HEK293 (cell line): ENCODE data around the gene RMC1.

Source experiments
- CTCF ChIA-PET: fragments of 350-600 bp; formaldehyde crosslinking; extraction: SDS; loops from one replicate; lab custom pipeline; 2021; ENCODE audit warnings: antibody characterized with exemption; lab: Yijun Ruan, JAX
- POLR2A ChIA-PET: fragments of 300-600 bp; formaldehyde crosslinking; extraction: SDS; loops from one replicate; lab custom pipeline; 2020; ENCODE audit warnings: antibody characterized with exemption, inconsistent platforms; lab: Yijun Ruan, JAX
- H3K27ac ChIP-seq: fragments of 200-500 bp; sonication (Bioruptor generic); 2 replicates; pipeline ENCODE4 v1.5.1; 2014; ENCODE audit warnings: low read depth, low read length, control low read depth, inconsistent platforms; ENCODE audit errors: extremely low read depth
- H3K36me3 ChIP-seq, 2 experiments: fragments of 200-500 bp in 1 of 2; sonication (Bioruptor generic) in 1 of 2; 1 replicate in 1 of 2; 2 replicates in 1 of 2; pipeline ENCODE4 v1.5.1; 2014 to 2017; ENCODE audit warnings: inconsistent platforms in 2 of 2, low read length in 2 of 2; ENCODE audit not compliant: control insufficient read depth in 2 of 2, insufficient read depth in 1 of 2
- H3K4me1 ChIP-seq: fragments of 200-500 bp; sonication (Bioruptor generic); 2 replicates; pipeline ENCODE4 v1.5.1; 2014; ENCODE audit warnings: mild to moderate bottlenecking, low read length, inconsistent platforms; ENCODE audit not compliant: control insufficient read depth, insufficient read depth
- H3K4me3 ChIP-seq: 2 replicates; pipeline ENCODE4 v1.5.1; 2011; ENCODE audit warnings: low read depth, mild to moderate bottlenecking, control low read depth, low read length, moderate library complexity
- H3K9me3 ChIP-seq: fragments of 200-500 bp; sonication (Bioruptor generic); 2 replicates; pipeline ENCODE4 v1.5.1; 2014; ENCODE audit warnings: low read depth, low read length, inconsistent platforms; ENCODE audit not compliant: control insufficient read depth, insufficient read depth
- HOXD13 ChIP-seq: sonication (generic); formaldehyde crosslinking; IDR thresholded peaks from 2 replicates; pipeline ENCODE4 v1.8.0; 2022; ENCODE audit warnings: missing genetic modification reagents, borderline replicate concordance
- ZBTB10 ChIP-seq: fragments of 450-650 bp; formaldehyde crosslinking; IDR thresholded peaks from 2 replicates; pipeline ENCODE4 v1.5.1; 2016; ENCODE audit warnings: missing biosample characterization, missing genetic modification characterization
- ZBTB48 ChIP-seq: fragments of 450-650 bp; formaldehyde crosslinking; IDR thresholded peaks from 2 replicates; pipeline ENCODE4 v1.5.1; 2016; ENCODE audit warnings: missing biosample characterization, missing genetic modification characterization
- ZNF112 ChIP-seq: fragments of 450-650 bp; formaldehyde crosslinking; IDR thresholded peaks from 2 replicates; pipeline ENCODE4 v1.5.0; 2017; ENCODE audit warnings: missing biosample characterization, missing genetic modification characterization
- ZNF19 ChIP-seq: fragments of 450-650 bp; formaldehyde crosslinking; IDR thresholded peaks from 2 replicates; pipeline ENCODE4; 2016; ENCODE audit warnings: missing biosample characterization, missing genetic modification characterization, low read depth
- ZNF211 ChIP-seq: fragments of 450-650 bp; formaldehyde crosslinking; IDR thresholded peaks from 2 replicates; pipeline ENCODE4 v1.5.1; 2016; ENCODE audit warnings: low read depth, missing biosample characterization, missing genetic modification characterization
- ZNF24 ChIP-seq: fragments of 450-650 bp; formaldehyde crosslinking; IDR thresholded peaks from 2 replicates; pipeline ENCODE4 v1.5.1; 2016; ENCODE audit warnings: missing biosample characterization, missing genetic modification characterization
- ZNF398 ChIP-seq: fragments of 450-650 bp; formaldehyde crosslinking; IDR thresholded peaks from 2 replicates; pipeline ENCODE4 v1.5.1; 2017; ENCODE audit warnings: missing biosample characterization, missing genetic modification characterization
- ZNF513 ChIP-seq: fragments of 450-650 bp; IDR thresholded peaks from 2 replicates; pipeline ENCODE4 v1.5.1; 2018; ENCODE audit warnings: missing biosample characterization, missing genetic modification characterization
- ZNF677 ChIP-seq: fragments of 450-650 bp; IDR thresholded peaks from 2 replicates; pipeline ENCODE4 v1.5.0; 2018; ENCODE audit warnings: missing biosample characterization, mild to moderate bottlenecking, missing genetic modification characterization, moderate library complexity
- ZNF791 ChIP-seq: fragments of 450-650 bp; formaldehyde crosslinking; IDR thresholded peaks from 2 replicates; pipeline ENCODE4 v1.5.1; 2016; ENCODE audit warnings: missing biosample characterization, missing genetic modification characterization
- ZNF792 ChIP-seq: fragments of 450-650 bp; formaldehyde crosslinking; IDR thresholded peaks from 2 replicates; pipeline ENCODE4 v1.5.1; 2016; ENCODE audit warnings: missing biosample characterization, missing genetic modification characterization
- ZNF837 ChIP-seq: fragments of 450-650 bp; formaldehyde crosslinking; IDR thresholded peaks from 2 replicates; pipeline ENCODE4 v1.5.1; 2016; ENCODE audit warnings: missing biosample characterization, missing genetic modification characterization
- TF ChIP-seq, protein P1 (sequence below): fragments of 450-650 bp; formaldehyde crosslinking; conservative IDR thresholded peaks from 2 replicates; pipeline ENCODE4 v1.5.1; 2016; ENCODE audit warnings: low read depth, missing biosample characterization, missing genetic modification characterization
- TF ChIP-seq, protein P2 (sequence below): fragments of 450-650 bp; formaldehyde crosslinking; IDR thresholded peaks from 2 replicates; pipeline ENCODE4 v1.5.1; 2017; ENCODE audit warnings: missing biosample characterization, missing genetic modification characterization
- TF ChIP-seq, protein P3 (sequence below): fragments of 450-650 bp; formaldehyde crosslinking; IDR thresholded peaks from 2 replicates; pipeline ENCODE4 v1.5.1; 2016; ENCODE audit warnings: missing biosample characterization, missing genetic modification characterization
- TF ChIP-seq, protein P4 (sequence below): fragments of 450-650 bp; formaldehyde crosslinking; IDR thresholded peaks from 2 replicates; pipeline ENCODE4 v1.5.1; 2017; ENCODE audit warnings: missing biosample characterization, missing genetic modification characterization

RMC1 gene

GRCh38 chr18:23572570-23572969 lies 69.3 kb downstream of the RMC1 start:
- CTCF ChIA-PET: interaction anchor here (0.6 to 1.8 kb wide), 3 partner anchors 131 to 239 kb away, joined by 3 to 5 read pairs (median 3); no protein-coding TSS in a partner anchor
- Histone ChIP-seq H3K36me3 (peaks cover 17 to 63% of the 10 kb centered on the region in 2 experiments; a peak in 2 of 3 replicates), H3K4me1 (peaks cover 6% of the 10 kb centered on the region), H3K27ac (no peak overlapping the region), H3K4me3 (no peak overlapping the region), H3K9me3 (no peaks in the 10 kb centered on the region)
- TF ChIP-seq ZNF19 (tag by site-specific recombination): no peak
- TF ChIP-seq HOXD13 (CRISPR knock-in tag): no peak
- TF ChIP-seq ZBTB10 (tag by site-specific recombination): no peak
- TF ChIP-seq ZBTB48 (tag by site-specific recombination): no peak
- no peak for TF ChIP-seq ZNF791 (tag by site-specific recombination)
- TF ChIP-seq, protein P1, sequence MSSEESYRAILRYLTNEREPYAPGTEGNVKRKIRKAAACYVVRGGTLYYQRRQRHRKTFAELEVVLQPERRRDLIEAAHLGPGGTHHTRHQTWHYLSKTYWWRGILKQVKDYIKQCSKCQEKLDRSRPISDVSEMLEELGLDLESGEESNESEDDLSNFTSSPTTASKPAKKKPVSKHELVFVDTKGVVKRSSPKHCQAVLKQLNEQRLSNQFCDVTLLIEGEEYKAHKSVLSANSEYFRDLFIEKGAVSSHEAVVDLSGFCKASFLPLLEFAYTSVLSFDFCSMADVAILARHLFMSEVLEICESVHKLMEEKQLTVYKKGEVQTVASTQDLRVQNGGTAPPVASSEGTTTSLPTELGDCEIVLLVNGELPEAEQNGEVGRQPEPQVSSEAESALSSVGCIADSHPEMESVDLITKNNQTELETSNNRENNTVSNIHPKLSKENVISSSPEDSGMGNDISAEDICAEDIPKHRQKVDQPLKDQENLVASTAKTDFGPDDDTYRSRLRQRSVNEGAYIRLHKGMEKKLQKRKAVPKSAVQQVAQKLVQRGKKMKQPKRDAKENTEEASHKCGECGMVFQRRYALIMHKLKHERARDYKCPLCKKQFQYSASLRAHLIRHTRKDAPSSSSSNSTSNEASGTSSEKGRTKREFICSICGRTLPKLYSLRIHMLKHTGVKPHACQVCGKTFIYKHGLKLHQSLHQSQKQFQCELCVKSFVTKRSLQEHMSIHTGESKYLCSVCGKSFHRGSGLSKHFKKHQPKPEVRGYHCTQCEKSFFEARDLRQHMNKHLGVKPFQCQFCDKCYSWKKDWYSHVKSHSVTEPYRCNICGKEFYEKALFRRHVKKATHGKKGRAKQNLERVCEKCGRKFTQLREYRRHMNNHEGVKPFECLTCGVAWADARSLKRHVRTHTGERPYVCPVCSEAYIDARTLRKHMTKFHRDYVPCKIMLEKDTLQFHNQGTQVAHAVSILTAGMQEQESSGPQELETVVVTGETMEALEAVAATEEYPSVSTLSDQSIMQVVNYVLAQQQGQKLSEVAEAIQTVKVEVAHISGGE: no peak
- no peak for TF ChIP-seq ZNF211
- POLR2A ChIA-PET: no interaction called here

- Histone ChIP-seq H3K36me3 (peaks cover 13 to 60% of the 10 kb centered on the region in 2 experiments; a peak in 2 of 3 replicates), H3K9me3 (no peaks in the 10 kb centered on the region), H3K27ac (no peak overlapping the region), H3K4me1 (peaks cover 6% of the 10 kb centered on the region), H3K4me3 (no peak overlapping the region)
- CTCF ChIA-PET: interaction anchor here (1.8 kb wide), 1 partner anchor 239 kb away, joined by 3 read pairs; no protein-coding TSS in a partner anchor
- POLR2A ChIA-PET: no interaction called here
- TF ChIP-seq ZNF792 (tag by site-specific recombination) (no peak), ZNF677 (tag by site-specific recombination) (no peak), ZNF24 (tag by site-specific recombination) (no peak), ZNF112 (tag by site-specific recombination) (no peak), ZNF513 (no peak), ZNF398 (tag by site-specific recombination) (no peak), ZNF837 (tag by site-specific recombination) (no peak)
- TF ChIP-seq, protein P2, sequence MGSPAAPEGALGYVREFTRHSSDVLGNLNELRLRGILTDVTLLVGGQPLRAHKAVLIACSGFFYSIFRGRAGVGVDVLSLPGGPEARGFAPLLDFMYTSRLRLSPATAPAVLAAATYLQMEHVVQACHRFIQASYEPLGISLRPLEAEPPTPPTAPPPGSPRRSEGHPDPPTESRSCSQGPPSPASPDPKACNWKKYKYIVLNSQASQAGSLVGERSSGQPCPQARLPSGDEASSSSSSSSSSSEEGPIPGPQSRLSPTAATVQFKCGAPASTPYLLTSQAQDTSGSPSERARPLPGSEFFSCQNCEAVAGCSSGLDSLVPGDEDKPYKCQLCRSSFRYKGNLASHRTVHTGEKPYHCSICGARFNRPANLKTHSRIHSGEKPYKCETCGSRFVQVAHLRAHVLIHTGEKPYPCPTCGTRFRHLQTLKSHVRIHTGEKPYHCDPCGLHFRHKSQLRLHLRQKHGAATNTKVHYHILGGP (tag by site-specific recombination): no peak
- TF ChIP-seq, protein P3, sequence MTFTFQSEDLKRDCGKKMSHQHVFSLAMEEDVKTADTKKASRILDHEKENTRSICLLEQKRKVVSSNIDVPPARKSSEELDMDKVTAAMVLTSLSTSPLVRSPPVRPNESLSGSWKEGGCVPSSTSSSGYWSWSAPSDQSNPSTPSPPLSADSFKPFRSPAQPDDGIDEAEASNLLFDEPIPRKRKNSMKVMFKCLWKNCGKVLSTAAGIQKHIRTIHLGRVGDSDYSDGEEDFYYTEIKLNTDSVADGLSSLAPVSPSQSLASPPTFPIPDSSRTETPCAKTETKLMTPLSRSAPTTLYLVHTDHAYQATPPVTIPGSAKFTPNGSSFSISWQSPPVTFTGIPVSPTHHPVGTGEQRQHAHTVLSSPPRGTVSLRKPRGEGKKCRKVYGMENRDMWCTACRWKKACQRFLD: no peak
- TF ChIP-seq, protein P4, sequence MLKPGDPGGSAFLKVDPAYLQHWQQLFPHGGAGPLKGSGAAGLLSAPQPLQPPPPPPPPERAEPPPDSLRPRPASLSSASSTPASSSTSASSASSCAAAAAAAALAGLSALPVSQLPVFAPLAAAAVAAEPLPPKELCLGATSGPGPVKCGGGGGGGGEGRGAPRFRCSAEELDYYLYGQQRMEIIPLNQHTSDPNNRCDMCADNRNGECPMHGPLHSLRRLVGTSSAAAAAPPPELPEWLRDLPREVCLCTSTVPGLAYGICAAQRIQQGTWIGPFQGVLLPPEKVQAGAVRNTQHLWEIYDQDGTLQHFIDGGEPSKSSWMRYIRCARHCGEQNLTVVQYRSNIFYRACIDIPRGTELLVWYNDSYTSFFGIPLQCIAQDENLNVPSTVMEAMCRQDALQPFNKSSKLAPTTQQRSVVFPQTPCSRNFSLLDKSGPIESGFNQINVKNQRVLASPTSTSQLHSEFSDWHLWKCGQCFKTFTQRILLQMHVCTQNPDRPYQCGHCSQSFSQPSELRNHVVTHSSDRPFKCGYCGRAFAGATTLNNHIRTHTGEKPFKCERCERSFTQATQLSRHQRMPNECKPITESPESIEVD (tag by site-specific recombination): no peak
Observed at GRCh38 chr18:23573020-23573419, 69.7 kb downstream of the RMC1 start.
